ENCODE data around the gene RTN4R. TPM values are rescaled to one million over a fixed set of nuclear protein-coding genes. Genes with fewer than 3 reads are reported as not detected.

The RTN4R gene
- total RNA-seq, 1 donor from 2014 or later = 2.6 TPM

GRCh38 chr22:20229916-20230775 lies 38.0 kb downstream of the RTN4R start:
- no peaks in the 10 kb centered on the region for H3K36me3 ChIP-seq (ENCODE audit: control insufficient read depth in 3 of 3, insufficient read depth in 3 of 3, low read length in 3 of 3)
- no peak overlapping the region for H3K9ac ChIP-seq (ENCODE audit: low read depth in 1 of 3, low read length in 3 of 3)
- H3K27me3 ChIP-seq (ENCODE audit: control insufficient read depth in 3 of 3, insufficient read depth in 3 of 3, low read length in 3 of 3) = peaks cover 0 to 16% (median 8%) of the 10 kb centered on the region in 3 donors
- H3K4me3 ChIP-seq (ENCODE audit: low read length in 3 of 3) = no peak overlapping the region
- peaks cover 0 to 11% (median 0%) of the 10 kb centered on the region in 3 donors for H3K4me1 ChIP-seq (ENCODE audit: control insufficient read depth in 3 of 3, insufficient read depth in 3 of 3, low read length in 3 of 3)
- no peak overlapping the region for H3K27ac ChIP-seq (ENCODE audit: low read depth, low read length)
- H3K9me3 ChIP-seq (ENCODE audit: control insufficient read depth in 3 of 3, low read length in 3 of 3) = no peaks in the 10 kb centered on the region

- peaks cover 0 to 11% (median 8%) of the 10 kb centered on the region in 3 donors for H3K27me3 ChIP-seq (ENCODE audit: control insufficient read depth in 3 of 3, insufficient read depth in 3 of 3, low read length in 3 of 3)
- H3K9ac ChIP-seq (ENCODE audit: low read depth in 1 of 3, low read length in 3 of 3) = no peak overlapping the region
- H3K36me3 ChIP-seq (ENCODE audit: control insufficient read depth in 3 of 3, insufficient read depth in 3 of 3, low read length in 3 of 3) = no peaks in the 10 kb centered on the region
- H3K27ac ChIP-seq (ENCODE audit: low read depth, low read length) = no peak overlapping the region
- H3K9me3 ChIP-seq (ENCODE audit: control insufficient read depth in 3 of 3, low read length in 3 of 3) = no peaks in the 10 kb centered on the region
- H3K4me1 ChIP-seq (ENCODE audit: control insufficient read depth in 3 of 3, insufficient read depth in 3 of 3, low read length in 3 of 3) = peaks cover 0 to 15% (median 0%) of the 10 kb centered on the region in 3 donors
- H3K4me3 ChIP-seq (ENCODE audit: low read length in 3 of 3) = no peak overlapping the region
Observed at GRCh38 chr22:20228939-20229272, 39.2 kb downstream of the RTN4R start.

- peaks cover 0 to 11% (median 8%) of the 10 kb centered on the region in 3 donors for H3K27me3 ChIP-seq (ENCODE audit: control insufficient read depth in 3 of 3, insufficient read depth in 3 of 3, low read length in 3 of 3)
- H3K27ac ChIP-seq (ENCODE audit: low read depth, low read length) = no peak overlapping the region
- no peaks in the 10 kb centered on the region for H3K9me3 ChIP-seq (ENCODE audit: control insufficient read depth in 3 of 3, low read length in 3 of 3)
- H3K4me1 ChIP-seq (ENCODE audit: control insufficient read depth in 3 of 3, insufficient read depth in 3 of 3, low read length in 3 of 3) = peaks cover 0 to 15% (median 0%) of the 10 kb centered on the region in 3 donors
- H3K4me3 ChIP-seq (ENCODE audit: low read length in 3 of 3) = no peak overlapping the region
- H3K9ac ChIP-seq (ENCODE audit: low read depth in 1 of 3, low read length in 3 of 3) = peak overlapping the region in 1 of 3 donors; percentile 25
- no peaks in the 10 kb centered on the region for H3K36me3 ChIP-seq (ENCODE audit: control insufficient read depth in 3 of 3, insufficient read depth in 3 of 3, low read length in 3 of 3)
Observed at GRCh38 chr22:20228055-20228938, 39.8 kb downstream of the RTN4R start.

- H3K4me1 ChIP-seq (ENCODE audit: control insufficient read depth in 3 of 3, insufficient read depth in 3 of 3, low read length in 3 of 3) = peaks cover 2 to 23% (median 5%) of the 10 kb centered on the region in 3 donors
- no peaks in the 10 kb centered on the region for H3K9me3 ChIP-seq (ENCODE audit: control insufficient read depth in 3 of 3, low read length in 3 of 3)
- H3K36me3 ChIP-seq (ENCODE audit: control insufficient read depth in 3 of 3, insufficient read depth in 3 of 3, low read length in 3 of 3) = no peaks in the 10 kb centered on the region
- H3K4me3 ChIP-seq (ENCODE audit: low read length in 3 of 3) = no peak overlapping the region
- no peak overlapping the region for H3K27ac ChIP-seq (ENCODE audit: low read depth, low read length)
- no peak overlapping the region for H3K9ac ChIP-seq (ENCODE audit: low read depth in 1 of 3, low read length in 3 of 3)
- peaks cover 0 to 11% (median 8%) of the 10 kb centered on the region in 3 donors for H3K27me3 ChIP-seq (ENCODE audit: control insufficient read depth in 3 of 3, insufficient read depth in 3 of 3, low read length in 3 of 3)
Observed at GRCh38 chr22:20227363-20227762, 40.8 kb downstream of the RTN4R start.

GRCh38 chr22:20226760-20227350 lies 41.3 kb downstream of the RTN4R start:
- peaks cover 5 to 28% (median 6%) of the 10 kb centered on the region in 3 donors for H3K4me1 ChIP-seq (ENCODE audit: control insufficient read depth in 3 of 3, insufficient read depth in 3 of 3, low read length in 3 of 3)
- no peaks in the 10 kb centered on the region for H3K36me3 ChIP-seq (ENCODE audit: control insufficient read depth in 3 of 3, insufficient read depth in 3 of 3, low read length in 3 of 3)
- H3K27ac ChIP-seq (ENCODE audit: low read depth, low read length) = no peak overlapping the region
- H3K9me3 ChIP-seq (ENCODE audit: control insufficient read depth in 3 of 3, low read length in 3 of 3) = no peaks in the 10 kb centered on the region
- H3K27me3 ChIP-seq (ENCODE audit: control insufficient read depth in 3 of 3, insufficient read depth in 3 of 3, low read length in 3 of 3) = peaks cover 0 to 11% (median 8%) of the 10 kb centered on the region in 3 donors
- H3K9ac ChIP-seq (ENCODE audit: low read depth in 1 of 3, low read length in 3 of 3) = no peak overlapping the region
- H3K4me3 ChIP-seq (ENCODE audit: low read length in 3 of 3) = no peak overlapping the region

GRCh38 chr22:20226077-20226716 lies 41.9 kb downstream of the RTN4R start:
- Histone ChIP-seq H3K36me3 (ENCODE audit: control insufficient read depth in 3 of 3, insufficient read depth in 3 of 3, low read length in 3 of 3) (no peaks in the 10 kb centered on the region), H3K4me3 (ENCODE audit: low read length in 3 of 3) (no peak overlapping the region), H3K27me3 (ENCODE audit: control insufficient read depth in 3 of 3, insufficient read depth in 3 of 3, low read length in 3 of 3) (peaks cover 0 to 11% (median 8%) of the 10 kb centered on the region in 3 donors), H3K27ac (ENCODE audit: low read depth, low read length) (no peak overlapping the region), H3K9ac (ENCODE audit: low read depth in 1 of 3, low read length in 3 of 3) (no peak overlapping the region), H3K4me1 (ENCODE audit: control insufficient read depth in 3 of 3, insufficient read depth in 3 of 3, low read length in 3 of 3) (peaks cover 11 to 33% (median 11%) of the 10 kb centered on the region in 3 donors), H3K9me3 (ENCODE audit: control insufficient read depth in 3 of 3, low read length in 3 of 3) (no peaks in the 10 kb centered on the region)

- H3K27me3 ChIP-seq (ENCODE audit: control insufficient read depth in 3 of 3, insufficient read depth in 3 of 3, low read length in 3 of 3) = peaks cover 0 to 11% (median 5%) of the 10 kb centered on the region in 3 donors
- no peak overlapping the region for H3K4me3 ChIP-seq (ENCODE audit: low read length in 3 of 3)
- peaks cover 11 to 35% (median 13%) of the 10 kb centered on the region in 3 donors for H3K4me1 ChIP-seq (ENCODE audit: control insufficient read depth in 3 of 3, insufficient read depth in 3 of 3, low read length in 3 of 3)
- no peaks in the 10 kb centered on the region for H3K36me3 ChIP-seq (ENCODE audit: control insufficient read depth in 3 of 3, insufficient read depth in 3 of 3, low read length in 3 of 3)
- H3K27ac ChIP-seq (ENCODE audit: low read depth, low read length) = no peak overlapping the region
- H3K9ac ChIP-seq (ENCODE audit: low read depth in 1 of 3, low read length in 3 of 3) = no peak overlapping the region
- no peaks in the 10 kb centered on the region for H3K9me3 ChIP-seq (ENCODE audit: control insufficient read depth in 3 of 3, low read length in 3 of 3)
Observed at GRCh38 chr22:20225693-20225966, 42.5 kb downstream of the RTN4R start.

- peak overlapping the region in 1 of 3 donors; percentile 6 for H3K4me3 ChIP-seq (ENCODE audit: low read length in 3 of 3)
- H3K27me3 ChIP-seq (ENCODE audit: control insufficient read depth in 3 of 3, insufficient read depth in 3 of 3, low read length in 3 of 3) = peaks cover 0 to 12% (median 3%) of the 10 kb centered on the region in 3 donors
- peaks cover 13 to 34% (median 15%) of the 10 kb centered on the region in 3 donors for H3K4me1 ChIP-seq (ENCODE audit: control insufficient read depth in 3 of 3, insufficient read depth in 3 of 3, low read length in 3 of 3)
- no peak overlapping the region for H3K9ac ChIP-seq (ENCODE audit: low read depth in 1 of 3, low read length in 3 of 3)
- no peak overlapping the region for H3K27ac ChIP-seq (ENCODE audit: low read depth, low read length)
- H3K9me3 ChIP-seq (ENCODE audit: control insufficient read depth in 3 of 3, low read length in 3 of 3) = no peaks in the 10 kb centered on the region
- no peaks in the 10 kb centered on the region for H3K36me3 ChIP-seq (ENCODE audit: control insufficient read depth in 3 of 3, insufficient read depth in 3 of 3, low read length in 3 of 3)
Observed at GRCh38 chr22:20224917-20225692, 43.0 kb downstream of the RTN4R start.

GRCh38 chr22:20224256-20224626 lies 43.9 kb downstream of the RTN4R start:
- Histone ChIP-seq H3K27ac (ENCODE audit: low read depth, low read length) (no peak overlapping the region), H3K4me1 (ENCODE audit: control insufficient read depth in 3 of 3, insufficient read depth in 3 of 3, low read length in 3 of 3) (peaks cover 13 to 32% (median 15%) of the 10 kb centered on the region in 3 donors), H3K9me3 (ENCODE audit: control insufficient read depth in 3 of 3, low read length in 3 of 3) (no peaks in the 10 kb centered on the region), H3K4me3 (ENCODE audit: low read length in 3 of 3) (no peak overlapping the region), H3K9ac (ENCODE audit: low read depth in 1 of 3, low read length in 3 of 3) (no peak overlapping the region), H3K36me3 (ENCODE audit: control insufficient read depth in 3 of 3, insufficient read depth in 3 of 3, low read length in 3 of 3) (no peaks in the 10 kb centered on the region), H3K27me3 (ENCODE audit: control insufficient read depth in 3 of 3, insufficient read depth in 3 of 3, low read length in 3 of 3) (peaks cover 0 to 10% (median 3%) of the 10 kb centered on the region in 3 donors)

All from skeletal muscle tissue (tissue), 4 donors.